GM23338 (cell line): ENCODE data around the gene PLA2R1.

Source experiments
- CTCF ChIP-seq, 2 experiments: fragments of 200-600 bp in 1 of 2; sonication (generic) in 1 of 2; conservative IDR thresholded peaks; 2 replicates each; pipeline versions ENCODE4 v1.5.1 to v1.6.1; 2016 to 2017; ENCODE audit warnings: antibody characterized with exemption in 2 of 2, low read depth in 2 of 2, mild to moderate bottlenecking in 2 of 2, moderate library complexity in 1 of 2
- EZH2 ChIP-seq: fragments of 200-600 bp; sonication (generic); IDR thresholded peaks from one replicate; pipeline ENCODE4 v1.8.0; 2017; ENCODE audit warnings: antibody characterized with exemption, mild to moderate bottlenecking, low read depth; ENCODE audit not compliant: unreplicated experiment
- POLR2AphosphoS5 ChIP-seq: IDR thresholded peaks from 2 replicates; pipeline ENCODE4 v1.6.1; 2016; ENCODE audit warnings: antibody characterized with exemption, low read depth
- REST ChIP-seq: IDR thresholded peaks from one replicate; pipeline ENCODE4 v1.6.1; 2018; ENCODE audit warnings: antibody characterized with exemption; ENCODE audit not compliant: unreplicated experiment

GRCh38 chr2:159891917-159892730 is 170.3 kb downstream of the PLA2R1 start:
- TF ChIP-seq REST, result no peak
- TF ChIP-seq POLR2AphosphoS5, result no peak
- no peak for TF ChIP-seq CTCF (conservative IDR thresholded peaks at IDR 0.05; ENCODE audit: low read depth in 2 of 2)
- TF ChIP-seq EZH2, result no peak
